Measurements from ENCODE around the gene ZNF541.

Gene ZNF541

DNA sequence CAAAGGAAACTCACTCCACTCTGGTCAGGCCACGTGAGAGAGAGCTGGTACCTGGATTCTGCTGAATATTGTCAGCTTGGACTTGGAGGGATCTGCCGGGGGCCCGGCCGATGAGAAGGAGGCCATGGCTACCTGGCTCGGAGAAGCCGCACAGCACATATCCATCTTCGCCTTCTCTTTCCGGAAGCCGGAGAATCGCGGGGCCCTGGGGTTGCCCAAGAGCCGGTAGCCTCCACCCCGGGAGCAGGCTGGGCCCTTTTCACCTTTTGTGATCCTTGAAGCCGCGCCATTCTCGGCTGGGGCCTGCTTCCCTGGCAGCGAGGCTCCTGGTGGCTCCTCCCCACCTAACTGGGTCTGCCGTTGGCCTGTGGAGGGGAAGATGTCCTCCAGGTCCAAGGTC lies 28.9 kb downstream of the ZNF541 start:
- no peak for DNase-seq (ENCODE audit: low read depth, low spot score)

DNA sequence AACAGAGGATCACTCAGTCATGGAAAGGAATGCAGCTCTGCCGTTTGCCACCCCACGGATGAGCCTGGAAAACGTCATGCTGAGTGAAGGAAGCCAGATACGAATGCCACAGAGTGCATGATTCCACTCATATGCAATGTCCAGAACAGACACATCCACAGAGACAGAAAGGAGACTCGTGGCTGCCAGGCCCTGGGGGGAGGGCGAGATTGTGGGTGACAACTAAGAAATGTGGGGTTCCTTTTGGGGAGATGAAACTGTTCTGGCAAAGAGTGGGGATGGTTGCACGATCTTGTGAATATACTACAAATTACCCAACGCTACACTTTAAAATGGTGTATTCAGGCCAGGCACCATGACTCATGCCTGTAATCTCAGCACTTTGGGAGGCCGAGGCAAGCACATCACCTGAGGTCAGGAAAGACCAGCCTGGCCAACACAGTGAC lies 30.9 kb downstream of the ZNF541 start:
- DNase-seq (ENCODE audit: low read depth, low spot score), result no peak

GRCh38 chr19:47541518-47541917 lies 31.4 kb downstream of the ZNF541 start:
- DNase-seq (ENCODE audit: low read depth, low spot score), result no peak

GRCh38 chr19:47540748-47541147 lies 32.2 kb downstream of the ZNF541 start:
- peak; percentile 38 for DNase-seq (ENCODE audit: low read depth, low spot score)

DNA sequence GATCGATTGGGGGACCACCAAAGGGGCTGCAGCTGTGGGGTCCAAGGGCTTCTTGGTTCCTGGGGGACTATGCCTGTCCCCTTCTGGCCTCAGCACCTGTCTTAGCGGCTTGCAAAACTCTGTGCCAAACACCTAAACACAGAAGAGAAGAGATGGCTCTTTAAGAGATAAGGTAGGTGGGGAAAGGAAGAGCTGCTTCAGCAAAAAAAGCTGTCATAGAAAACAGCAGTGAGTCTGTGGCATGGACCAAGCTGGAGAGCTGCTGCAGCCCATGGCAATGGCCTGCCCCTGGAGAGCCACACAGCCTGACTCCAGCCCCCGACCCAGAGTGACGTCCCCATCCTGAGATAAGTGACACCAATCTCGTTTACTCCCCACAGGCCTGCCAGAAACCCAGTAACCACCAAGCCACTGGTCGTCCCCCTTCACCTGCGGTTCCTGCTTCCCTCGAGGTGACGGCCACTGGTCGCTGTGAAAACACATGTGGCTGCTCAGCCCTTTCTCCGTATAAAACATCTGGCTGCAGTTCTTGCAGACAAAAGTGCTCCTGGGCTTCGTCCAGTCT lies 33.1 kb downstream of the ZNF541 start:
- DNase-seq (ENCODE audit: low read depth, low spot score), result no peak

- no peak for DNase-seq (ENCODE audit: low read depth, low spot score)
These were observed 34.1 kb downstream of the ZNF541 start for GRCh38 chr19:47538812-47539211.

DNA sequence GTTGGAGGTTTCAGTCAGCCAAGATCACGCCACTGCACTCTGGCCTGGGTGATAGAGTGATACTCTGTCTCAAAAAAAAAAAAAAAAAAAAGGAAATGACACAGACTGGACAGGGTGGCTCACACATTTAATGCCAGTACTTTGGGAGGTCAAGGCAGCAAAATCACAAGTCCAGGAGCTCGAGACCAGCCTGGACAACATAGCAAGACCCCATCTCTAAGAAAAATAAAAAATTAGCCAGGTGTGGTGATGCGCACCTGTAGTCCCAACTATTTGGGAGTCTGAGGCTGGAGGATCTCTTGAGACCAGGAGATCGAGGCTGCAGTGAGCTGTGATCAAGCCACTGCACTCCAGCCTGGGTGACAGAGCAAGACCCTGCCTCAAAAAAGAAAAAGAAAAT lies 35.5 kb downstream of the ZNF541 start:
- DNase-seq (ENCODE audit: low read depth, low spot score), result no peak

DNA sequence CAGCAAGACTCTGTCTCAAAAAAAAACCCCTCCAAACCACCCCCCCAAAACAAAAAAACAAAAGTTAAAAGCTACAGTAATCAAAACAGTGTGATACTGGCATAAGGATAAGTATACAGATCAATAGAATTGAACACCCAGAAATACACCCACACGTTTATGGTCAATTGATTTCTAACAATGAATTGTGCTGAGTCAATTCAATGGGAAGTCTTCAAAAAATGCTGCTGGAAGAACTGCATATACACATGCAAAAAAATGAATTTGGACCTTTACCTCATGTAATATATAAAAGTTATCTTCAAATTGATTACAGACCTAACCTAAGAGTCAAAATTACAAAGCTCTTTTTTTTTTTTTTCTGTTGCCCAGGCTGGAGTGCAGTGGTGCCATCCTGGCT lies 38.3 kb downstream of the ZNF541 start:
- no peak for DNase-seq (ENCODE audit: low read depth, low spot score)

DNA sequence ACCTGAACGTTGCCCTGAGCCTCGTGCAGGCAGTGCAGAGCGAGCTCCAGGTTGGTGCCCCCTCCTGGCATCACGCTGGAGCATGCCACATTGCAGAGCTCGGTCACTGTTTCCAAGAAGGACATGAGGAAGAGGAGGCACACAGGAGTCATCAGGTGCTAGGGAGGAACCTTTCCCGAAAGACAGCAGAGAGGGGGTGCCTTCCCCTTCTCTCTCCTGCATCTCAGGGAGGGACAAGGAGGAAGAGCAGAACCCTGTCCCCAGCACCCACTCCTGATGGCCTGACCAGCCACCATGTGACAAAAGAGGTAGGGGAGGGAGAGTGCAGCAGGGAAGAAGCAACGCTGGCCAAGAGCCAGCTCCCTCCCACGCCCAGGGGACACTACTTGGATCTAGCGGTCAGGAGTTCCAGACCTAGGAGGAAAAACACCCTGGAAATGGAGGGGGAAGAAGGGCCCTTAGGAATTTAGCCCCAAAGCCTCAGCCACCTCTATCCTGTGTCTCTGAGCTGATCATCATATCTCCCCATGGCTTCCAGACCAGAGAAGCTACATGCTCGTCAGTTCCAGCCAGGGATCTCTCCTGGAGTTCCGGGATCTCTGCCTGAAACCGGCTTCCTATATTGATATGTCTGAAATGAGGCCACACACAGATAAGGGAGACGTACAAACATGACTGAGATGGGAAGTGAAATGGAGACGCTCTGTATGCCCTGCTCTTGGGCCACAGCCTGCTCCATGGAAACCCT lies 41.1 kb downstream of the ZNF541 start:
- no peak for DNase-seq (ENCODE audit: low read depth, low spot score)

GRCh38 chr19:47529018-47529742 lies 43.8 kb downstream of the ZNF541 start:
- no peak for DNase-seq (ENCODE audit: low read depth, low spot score)

- DNase-seq (ENCODE audit: low read depth, low spot score), result no peak
These were observed 46.1 kb downstream of the ZNF541 start for GRCh38 chr19:47526798-47527197.

DNA sequence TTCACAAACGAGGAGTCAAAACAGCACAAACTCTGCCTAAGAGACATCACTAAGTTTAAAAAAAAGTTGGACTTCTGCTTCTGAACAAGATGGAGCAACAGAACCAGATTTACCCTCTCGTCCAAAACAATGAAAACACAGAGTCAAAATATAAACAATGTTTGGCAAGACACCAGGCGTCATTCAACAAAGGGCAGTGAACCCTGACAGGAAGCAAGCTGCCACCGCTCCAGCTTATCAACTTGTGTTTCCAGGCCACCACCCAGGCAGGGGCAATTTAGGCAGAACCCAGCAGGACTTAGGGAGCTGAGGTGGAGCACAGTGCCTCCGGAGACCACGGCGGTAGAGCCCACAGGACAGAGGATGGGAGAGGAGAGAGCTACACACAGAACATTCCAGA lies 49.5 kb downstream of the ZNF541 start:
- DNase-seq (ENCODE audit: low read depth, low spot score), result no peak
